ENCODE results near the gene NAPA. TPM values are rescaled to one million over a fixed set of nuclear protein-coding genes. Genes with fewer than 3 reads are reported as not detected.

The NAPA gene
- total RNA-seq, 4 donors from 2014 or later = 94.8 to 138 (median 114) TPM

DNA sequence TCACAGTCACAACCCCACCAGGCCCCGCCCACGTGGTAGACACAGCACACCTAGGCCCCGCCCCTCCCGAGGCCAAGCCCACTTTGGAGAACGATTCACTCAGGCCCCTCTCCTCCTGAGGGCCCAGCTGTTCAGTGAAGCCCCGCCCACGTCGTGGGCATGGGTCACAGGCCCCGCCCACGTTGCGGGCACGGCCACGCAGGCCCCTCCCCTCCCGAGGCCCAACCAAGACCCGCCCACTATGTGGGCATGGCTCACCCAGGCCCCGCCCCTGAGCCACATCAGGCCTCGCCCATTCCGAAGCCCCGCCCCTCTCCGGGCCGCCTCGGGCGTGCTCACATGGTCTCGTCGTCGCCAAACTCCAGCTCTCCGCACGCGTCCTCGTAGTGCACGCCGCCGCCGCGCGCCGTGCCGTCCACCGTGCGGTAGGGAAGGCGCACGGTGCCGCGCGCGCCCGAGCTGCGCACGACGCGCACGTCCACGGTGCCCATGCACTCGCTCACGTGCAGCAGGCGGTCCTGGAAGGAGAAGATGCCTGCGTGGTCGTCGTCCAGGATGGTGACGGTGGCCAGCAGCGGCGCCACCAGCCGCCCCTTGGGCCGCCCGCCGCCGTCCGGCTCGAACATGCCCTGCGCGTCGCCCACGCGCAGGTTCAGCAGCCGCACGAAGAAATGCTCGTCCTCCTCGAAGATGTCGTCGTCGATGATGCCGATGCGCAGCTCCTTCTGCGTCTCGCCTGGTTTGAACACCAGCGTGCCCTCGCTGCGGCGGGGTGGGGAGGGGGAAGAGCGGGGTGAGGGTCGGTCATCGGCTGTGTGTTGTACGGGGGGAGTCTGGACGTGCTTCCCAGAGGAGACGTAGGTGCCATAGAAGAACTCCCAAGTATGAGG is 67.1 kb downstream of the NAPA start:
- Histone ChIP-seq H3K27me3 (peaks cover 78% of the 10 kb centered on the region), H3K4me1 (peaks cover 0 to 24% (median 17%) of the 10 kb centered on the region in 4 donors), H3K27ac (no peak overlapping the region), H3K9me3 (no peaks in the 10 kb centered on the region), H3K4me3 (peak overlapping the region in 1 of 4 donors; percentile 13), H3K36me3 (no peaks in the 10 kb centered on the region)
- no peak for TF ChIP-seq POLR2A (IDR thresholded peaks at IDR 0.05)
- TF ChIP-seq, protein P1, sequence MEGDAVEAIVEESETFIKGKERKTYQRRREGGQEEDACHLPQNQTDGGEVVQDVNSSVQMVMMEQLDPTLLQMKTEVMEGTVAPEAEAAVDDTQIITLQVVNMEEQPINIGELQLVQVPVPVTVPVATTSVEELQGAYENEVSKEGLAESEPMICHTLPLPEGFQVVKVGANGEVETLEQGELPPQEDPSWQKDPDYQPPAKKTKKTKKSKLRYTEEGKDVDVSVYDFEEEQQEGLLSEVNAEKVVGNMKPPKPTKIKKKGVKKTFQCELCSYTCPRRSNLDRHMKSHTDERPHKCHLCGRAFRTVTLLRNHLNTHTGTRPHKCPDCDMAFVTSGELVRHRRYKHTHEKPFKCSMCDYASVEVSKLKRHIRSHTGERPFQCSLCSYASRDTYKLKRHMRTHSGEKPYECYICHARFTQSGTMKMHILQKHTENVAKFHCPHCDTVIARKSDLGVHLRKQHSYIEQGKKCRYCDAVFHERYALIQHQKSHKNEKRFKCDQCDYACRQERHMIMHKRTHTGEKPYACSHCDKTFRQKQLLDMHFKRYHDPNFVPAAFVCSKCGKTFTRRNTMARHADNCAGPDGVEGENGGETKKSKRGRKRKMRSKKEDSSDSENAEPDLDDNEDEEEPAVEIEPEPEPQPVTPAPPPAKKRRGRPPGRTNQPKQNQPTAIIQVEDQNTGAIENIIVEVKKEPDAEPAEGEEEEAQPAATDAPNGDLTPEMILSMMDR (IDR thresholded peaks at IDR 0.05) = no peak
- no peak for TF ChIP-seq POLR2AphosphoS5 (IDR thresholded peaks at IDR 0.05)
- intact Hi-C loops (cut with DNase I; ENCODE audit: low total_unique reads) = no loop called here
- DNase-seq = peak; percentile 41
- in situ Hi-C loops (cut with MboI; ENCODE audit: low pct_ligation_motif_present in 1 of 4, low pct_unique_long_range_greater_than_20kb in 1 of 4, low sequenced_read_pairs in 3 of 4) = no loop called here
- 33 to 40% methylated on average over 1 to 64 of the region's 95 CpGs for WGBS, 2 donors (ENCODE audit: low coverage in 1 of 2)

DNA sequence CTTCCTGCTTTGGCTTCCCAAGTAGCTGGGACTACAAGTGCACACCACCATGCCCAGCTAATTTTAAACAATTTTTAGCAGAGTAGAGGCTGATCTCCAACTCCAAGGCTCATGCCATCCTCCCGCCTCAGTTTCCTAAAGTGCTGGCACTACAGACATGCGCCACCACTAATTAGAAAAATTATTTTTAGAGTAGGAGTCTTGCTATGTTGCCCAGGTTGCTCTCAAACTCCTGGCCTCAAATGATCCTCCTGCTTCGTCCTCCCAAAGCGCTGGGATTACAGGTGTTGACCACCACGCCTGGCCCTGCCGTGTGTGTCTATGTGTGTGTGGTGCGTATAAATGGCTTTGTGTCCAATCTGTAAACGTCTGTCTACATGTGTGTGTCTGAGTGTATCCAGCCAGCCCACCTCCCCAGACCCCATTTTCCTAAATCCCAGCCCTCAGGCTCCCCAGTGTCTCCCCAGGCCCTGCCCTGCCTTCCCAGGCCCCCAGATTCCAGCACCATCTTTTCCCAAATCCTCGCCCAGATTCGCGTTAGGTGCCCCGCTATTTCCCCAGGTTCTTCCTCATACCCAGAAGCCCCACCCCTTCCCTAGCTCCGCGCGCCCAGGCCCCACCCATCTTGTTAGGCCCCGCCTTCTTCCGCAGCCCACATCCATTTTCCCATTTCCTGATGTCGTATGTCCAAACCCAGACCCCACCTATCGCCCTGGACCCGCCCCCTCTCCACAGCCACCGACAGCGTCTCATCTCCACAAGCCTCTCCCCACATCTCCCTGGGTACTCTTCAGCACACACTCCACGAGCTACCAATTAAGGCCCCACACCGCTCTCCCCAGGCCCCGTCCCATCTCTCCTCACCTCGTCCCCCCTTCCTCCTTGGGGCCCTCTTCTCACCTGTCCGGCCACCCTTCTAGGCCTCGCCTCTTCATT is 68.1 kb downstream of the NAPA start:
- intact Hi-C loops (cut with DNase I; ENCODE audit: low total_unique reads) (no loop called here), in situ Hi-C loops (cut with MboI; ENCODE audit: low pct_ligation_motif_present in 1 of 4, low pct_unique_long_range_greater_than_20kb in 1 of 4, low sequenced_read_pairs in 3 of 4) (no loop called here)
- no peak overlapping the region for H3K4me3 ChIP-seq
- H3K4me1 ChIP-seq = peaks cover 0 to 24% (median 17%) of the 10 kb centered on the region in 4 donors
- WGBS, 2 donors (ENCODE audit: low coverage in 1 of 2) = 18 to 26% methylated on average over 16 to 28 of the region's 28 CpGs
- peaks cover 87% of the 10 kb centered on the region for H3K27me3 ChIP-seq
- H3K27ac ChIP-seq = no peak overlapping the region
- DNase-seq = peak; percentile 32
- no peaks in the 10 kb centered on the region for H3K9me3 ChIP-seq
- TF ChIP-seq POLR2AphosphoS5 (IDR thresholded peaks at IDR 0.05) (no peak), POLR2A (IDR thresholded peaks at IDR 0.05) (no peak), EP300 (IDR thresholded peaks at IDR 0.05; ENCODE audit: low read depth) (no peak)
- TF ChIP-seq, protein P1 (IDR thresholded peaks at IDR 0.05) = no peak
- H3K36me3 ChIP-seq = no peaks in the 10 kb centered on the region

DNA sequence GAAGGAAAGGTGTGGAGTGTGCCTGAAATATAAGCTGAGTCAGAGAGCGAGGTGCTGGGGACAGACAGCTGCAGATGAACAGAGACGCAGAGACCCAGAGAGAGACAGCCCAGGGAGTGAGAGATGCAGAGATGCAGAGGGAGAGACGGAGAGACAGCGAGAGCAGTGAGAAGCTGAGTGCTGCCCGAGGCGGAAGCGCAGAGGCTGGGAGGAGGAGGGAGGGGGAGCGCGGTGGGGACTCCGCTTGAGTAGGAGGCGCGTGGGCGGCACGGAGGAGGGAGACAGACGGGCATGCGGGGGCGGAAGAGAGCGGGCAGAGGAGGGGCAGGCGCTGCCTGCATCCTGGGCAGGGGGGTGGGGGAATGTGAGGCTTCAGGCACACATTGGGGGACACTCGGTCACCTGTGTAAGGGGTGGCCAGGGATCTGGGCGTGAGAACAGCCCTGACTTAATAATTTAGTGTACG is 68.9 kb downstream of the NAPA start:
- no peak overlapping the region for H3K27ac ChIP-seq
- no peak overlapping the region for H3K4me3 ChIP-seq
- peaks cover 0 to 24% (median 17%) of the 10 kb centered on the region in 4 donors for H3K4me1 ChIP-seq
- no peaks in the 10 kb centered on the region for H3K36me3 ChIP-seq
- WGBS, 2 donors (ENCODE audit: low coverage in 1 of 2) = 7 to 15% methylated on average over 4 to 22 of the region's 22 CpGs
- intact Hi-C loops (cut with DNase I; ENCODE audit: low total_unique reads) (no loop called here), in situ Hi-C loops (cut with MboI; ENCODE audit: low pct_ligation_motif_present in 1 of 4, low pct_unique_long_range_greater_than_20kb in 1 of 4, low sequenced_read_pairs in 3 of 4) (no loop called here)
- peak; percentile 43 for DNase-seq
- peaks cover 95% of the 10 kb centered on the region for H3K27me3 ChIP-seq
- TF ChIP-seq EP300 (IDR thresholded peaks at IDR 0.05; ENCODE audit: low read depth) (no peak), POLR2A (IDR thresholded peaks at IDR 0.05) (no peak), POLR2AphosphoS5 (IDR thresholded peaks at IDR 0.05) (no peak)
- TF ChIP-seq, protein P1 (IDR thresholded peaks at IDR 0.05) = no peak
- no peaks in the 10 kb centered on the region for H3K9me3 ChIP-seq

DNA sequence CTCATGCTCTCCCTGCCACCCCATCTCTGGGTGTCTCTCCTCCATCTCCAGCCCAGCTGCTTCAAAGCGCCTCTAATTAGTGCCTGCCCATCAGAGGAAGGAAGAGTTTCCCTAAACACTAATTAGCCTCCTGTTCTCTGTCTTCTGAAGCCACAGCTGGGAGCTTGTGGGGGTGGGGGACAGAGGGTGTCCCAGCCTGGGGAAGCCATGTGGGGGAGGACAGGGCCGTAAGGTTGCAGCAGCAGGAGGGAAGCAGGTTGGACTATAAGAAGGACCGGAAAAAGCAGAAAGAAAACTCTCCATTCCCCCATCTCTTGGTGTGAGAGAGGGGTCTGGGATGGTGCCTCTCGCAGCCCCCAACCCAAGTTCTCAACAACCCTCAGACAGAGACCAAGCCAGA is 69.3 kb downstream of the NAPA start:
- Histone ChIP-seq H3K27ac (no peak overlapping the region), H3K36me3 (no peaks in the 10 kb centered on the region), H3K4me3 (no peak overlapping the region), H3K27me3 (peaks cover 95% of the 10 kb centered on the region), H3K9me3 (no peaks in the 10 kb centered on the region), H3K4me1 (peaks cover 0 to 24% (median 17%) of the 10 kb centered on the region in 4 donors)
- intact Hi-C loops (cut with DNase I; ENCODE audit: low total_unique reads) = no loop called here
- in situ Hi-C loops (cut with MboI; ENCODE audit: low pct_ligation_motif_present in 1 of 4, low pct_unique_long_range_greater_than_20kb in 1 of 4, low sequenced_read_pairs in 3 of 4) = no loop called here
- DNase-seq = no peak
- TF ChIP-seq POLR2A (IDR thresholded peaks at IDR 0.05) (no peak), POLR2AphosphoS5 (IDR thresholded peaks at IDR 0.05) (no peak), EP300 (IDR thresholded peaks at IDR 0.05; ENCODE audit: low read depth) (no peak)
- TF ChIP-seq, protein P1 (IDR thresholded peaks at IDR 0.05) = no peak
- WGBS, 2 donors (ENCODE audit: low coverage in 1 of 2) = 39% methylated on average over 4 of the region's 4 CpGs; no CpG with 5 or more reads in 1 of the 2 donors
